HEK293 (cell line): ENCODE data around the gene CAPN1.

ENCODE experiments used
- CTCF ChIA-PET: fragments of 350-600 bp; formaldehyde crosslinking; extraction: SDS; loops from one replicate; lab custom pipeline; 2021; ENCODE audit warnings: antibody characterized with exemption; lab: Yijun Ruan, JAX
- POLR2A ChIA-PET: fragments of 300-600 bp; formaldehyde crosslinking; extraction: SDS; loops from one replicate; lab custom pipeline; 2020; ENCODE audit warnings: antibody characterized with exemption, inconsistent platforms; lab: Yijun Ruan, JAX
- H3K27ac ChIP-seq: fragments of 200-500 bp; sonication (Bioruptor generic); 2 replicates; pipeline ENCODE4 v1.5.1; 2014; ENCODE audit warnings: low read depth, low read length, control low read depth, inconsistent platforms; ENCODE audit errors: extremely low read depth
- H3K36me3 ChIP-seq, 2 experiments: fragments of 200-500 bp in 1 of 2; sonication (Bioruptor generic) in 1 of 2; 1 replicate in 1 of 2; 2 replicates in 1 of 2; pipeline ENCODE4 v1.5.1; 2014 to 2017; ENCODE audit warnings: inconsistent platforms in 2 of 2, low read length in 2 of 2; ENCODE audit not compliant: control insufficient read depth in 2 of 2, insufficient read depth in 1 of 2
- H3K4me1 ChIP-seq: fragments of 200-500 bp; sonication (Bioruptor generic); 2 replicates; pipeline ENCODE4 v1.5.1; 2014; ENCODE audit warnings: mild to moderate bottlenecking, low read length, inconsistent platforms; ENCODE audit not compliant: control insufficient read depth, insufficient read depth
- H3K4me3 ChIP-seq: 2 replicates; pipeline ENCODE4 v1.5.1; 2011; ENCODE audit warnings: low read depth, mild to moderate bottlenecking, control low read depth, low read length, moderate library complexity
- H3K9me3 ChIP-seq: fragments of 200-500 bp; sonication (Bioruptor generic); 2 replicates; pipeline ENCODE4 v1.5.1; 2014; ENCODE audit warnings: low read depth, low read length, inconsistent platforms; ENCODE audit not compliant: control insufficient read depth, insufficient read depth
- MYNN ChIP-seq: fragments of 450-650 bp; formaldehyde crosslinking; IDR thresholded peaks from 2 replicates; pipeline ENCODE4 v1.5.1; 2016; ENCODE audit warnings: missing biosample characterization, missing genetic modification characterization, borderline replicate concordance
- PRDM1 ChIP-seq: fragments of 450-650 bp; formaldehyde crosslinking; IDR thresholded peaks from 2 replicates; pipeline ENCODE4; 2016; ENCODE audit warnings: missing biosample characterization, missing genetic modification characterization
- SALL2 ChIP-seq: fragments of 450-650 bp; formaldehyde crosslinking; IDR thresholded peaks from 2 replicates; pipeline ENCODE4 v1.5.0; 2017; ENCODE audit warnings: missing biosample characterization, mild to moderate bottlenecking, missing genetic modification characterization, borderline replicate concordance
- ZEB2 ChIP-seq: fragments of 450-650 bp; formaldehyde crosslinking; IDR thresholded peaks from 2 replicates; pipeline ENCODE4 v1.5.1; 2016; ENCODE audit warnings: missing biosample characterization, missing genetic modification characterization
- ZFP37 ChIP-seq: fragments of 450-650 bp; formaldehyde crosslinking; IDR thresholded peaks from 2 replicates; pipeline ENCODE4 v1.5.1; 2016; ENCODE audit warnings: missing biosample characterization, missing genetic modification characterization
- ZIC2 ChIP-seq: fragments of 450-650 bp; formaldehyde crosslinking; IDR thresholded peaks from 2 replicates; pipeline ENCODE4 v1.5.1; 2016; ENCODE audit warnings: missing biosample characterization, missing genetic modification characterization
- ZNF112 ChIP-seq: fragments of 450-650 bp; formaldehyde crosslinking; IDR thresholded peaks from 2 replicates; pipeline ENCODE4 v1.5.0; 2017; ENCODE audit warnings: missing biosample characterization, missing genetic modification characterization
- ZNF121 ChIP-seq: fragments of 450-650 bp; formaldehyde crosslinking; IDR thresholded peaks from 2 replicates; pipeline ENCODE4 v1.5.1; 2016; ENCODE audit warnings: missing biosample characterization, missing genetic modification characterization
- ZNF169 ChIP-seq: fragments of 450-650 bp; formaldehyde crosslinking; IDR thresholded peaks from 2 replicates; pipeline ENCODE4 v1.5.1; 2016; ENCODE audit warnings: missing biosample characterization, missing genetic modification characterization
- ZNF202 ChIP-seq: fragments of 450-650 bp; formaldehyde crosslinking; IDR thresholded peaks from 2 replicates; pipeline ENCODE4 v1.5.1; 2016; ENCODE audit warnings: missing biosample characterization, missing genetic modification characterization, borderline replicate concordance
- ZNF274 ChIP-seq, 2 experiments: fragments of 200-500 bp in 1 of 2; fragments of 450-650 bp in 1 of 2; sonication (Bioruptor generic) in 1 of 2; formaldehyde crosslinking in 1 of 2; IDR thresholded peaks; 2 replicates each; pipeline versions ENCODE4 v1.5.1 to v1.6.1; 2014 to 2016; ENCODE audit warnings: borderline replicate concordance in 1 of 2, inconsistent platforms in 1 of 2, low read length in 1 of 2, missing biosample characterization in 1 of 2, missing genetic modification characterization in 1 of 2
- ZNF350 ChIP-seq: fragments of 450-650 bp; formaldehyde crosslinking; IDR thresholded peaks from 2 replicates; pipeline ENCODE4 v1.5.0; 2017; ENCODE audit warnings: missing biosample characterization, mild to moderate bottlenecking, missing genetic modification characterization
- ZNF366 ChIP-seq: fragments of 450-650 bp; formaldehyde crosslinking; conservative IDR thresholded peaks from 2 replicates; pipeline ENCODE4 v1.5.1; 2016; ENCODE audit warnings: missing biosample characterization, missing genetic modification characterization
- ZNF391 ChIP-seq: fragments of 450-650 bp; formaldehyde crosslinking; IDR thresholded peaks from 2 replicates; pipeline ENCODE4 v1.5.1; 2016; ENCODE audit warnings: low read depth, missing biosample characterization, missing genetic modification characterization, borderline replicate concordance
- ZNF394 ChIP-seq: fragments of 450-650 bp; formaldehyde crosslinking; IDR thresholded peaks from 2 replicates; pipeline ENCODE4 v1.5.1; 2016; ENCODE audit warnings: missing biosample characterization, missing genetic modification characterization, mild to moderate bottlenecking, moderate library complexity, borderline replicate concordance
- ZNF501 ChIP-seq: fragments of 450-650 bp; formaldehyde crosslinking; IDR thresholded peaks from 2 replicates; pipeline ENCODE4 v1.5.1; 2016; ENCODE audit warnings: missing biosample characterization, missing genetic modification characterization
- ZNF548 ChIP-seq: fragments of 450-650 bp; formaldehyde crosslinking; IDR thresholded peaks from 2 replicates; pipeline ENCODE4 v1.5.1; 2016; ENCODE audit warnings: missing biosample characterization, missing genetic modification characterization
- ZNF558 ChIP-seq: fragments of 450-650 bp; formaldehyde crosslinking; IDR thresholded peaks from 2 replicates; pipeline ENCODE4 v1.5.1; 2016; ENCODE audit warnings: missing biosample characterization, missing genetic modification characterization
- ZNF571 ChIP-seq: fragments of 450-650 bp; formaldehyde crosslinking; IDR thresholded peaks from 2 replicates; pipeline ENCODE4 v1.5.0; 2017; ENCODE audit warnings: missing biosample characterization, missing genetic modification characterization
- ZNF596 ChIP-seq: fragments of 450-650 bp; IDR thresholded peaks from 2 replicates; pipeline ENCODE4 v1.5.0; 2018; ENCODE audit warnings: missing biosample characterization, mild to moderate bottlenecking, missing genetic modification characterization, moderate library complexity
- ZNF747 ChIP-seq: fragments of 450-650 bp; formaldehyde crosslinking; IDR thresholded peaks from 2 replicates; pipeline ENCODE4 v1.5.1; 2016; ENCODE audit warnings: missing biosample characterization, missing genetic modification characterization
- ZNF776 ChIP-seq: fragments of 450-650 bp; formaldehyde crosslinking; IDR thresholded peaks from 2 replicates; pipeline ENCODE4 v1.5.0; 2017; ENCODE audit warnings: missing biosample characterization, missing genetic modification characterization, borderline replicate concordance
- ZNF837 ChIP-seq: fragments of 450-650 bp; formaldehyde crosslinking; IDR thresholded peaks from 2 replicates; pipeline ENCODE4 v1.5.1; 2016; ENCODE audit warnings: missing biosample characterization, missing genetic modification characterization
- ZNF843 ChIP-seq: fragments of 450-650 bp; formaldehyde crosslinking; IDR thresholded peaks from 2 replicates; pipeline ENCODE4 v1.5.1; 2016; ENCODE audit warnings: missing biosample characterization, missing genetic modification characterization
- TF ChIP-seq, protein P1 (sequence below): fragments of 450-650 bp; formaldehyde crosslinking; IDR thresholded peaks from 2 replicates; pipeline ENCODE4 v1.5.1; 2017; ENCODE audit warnings: missing biosample characterization, missing genetic modification characterization
- TF ChIP-seq, protein P2 (sequence below): fragments of 450-650 bp; formaldehyde crosslinking; IDR thresholded peaks from 2 replicates; pipeline ENCODE4 v1.5.1; 2016; ENCODE audit warnings: missing biosample characterization, missing genetic modification characterization
- TF ChIP-seq, protein P3 (sequence below): fragments of 450-650 bp; formaldehyde crosslinking; IDR thresholded peaks from 2 replicates; pipeline ENCODE4 v1.5.1; 2017; ENCODE audit warnings: missing biosample characterization, missing genetic modification characterization

Gene CAPN1

DNA sequence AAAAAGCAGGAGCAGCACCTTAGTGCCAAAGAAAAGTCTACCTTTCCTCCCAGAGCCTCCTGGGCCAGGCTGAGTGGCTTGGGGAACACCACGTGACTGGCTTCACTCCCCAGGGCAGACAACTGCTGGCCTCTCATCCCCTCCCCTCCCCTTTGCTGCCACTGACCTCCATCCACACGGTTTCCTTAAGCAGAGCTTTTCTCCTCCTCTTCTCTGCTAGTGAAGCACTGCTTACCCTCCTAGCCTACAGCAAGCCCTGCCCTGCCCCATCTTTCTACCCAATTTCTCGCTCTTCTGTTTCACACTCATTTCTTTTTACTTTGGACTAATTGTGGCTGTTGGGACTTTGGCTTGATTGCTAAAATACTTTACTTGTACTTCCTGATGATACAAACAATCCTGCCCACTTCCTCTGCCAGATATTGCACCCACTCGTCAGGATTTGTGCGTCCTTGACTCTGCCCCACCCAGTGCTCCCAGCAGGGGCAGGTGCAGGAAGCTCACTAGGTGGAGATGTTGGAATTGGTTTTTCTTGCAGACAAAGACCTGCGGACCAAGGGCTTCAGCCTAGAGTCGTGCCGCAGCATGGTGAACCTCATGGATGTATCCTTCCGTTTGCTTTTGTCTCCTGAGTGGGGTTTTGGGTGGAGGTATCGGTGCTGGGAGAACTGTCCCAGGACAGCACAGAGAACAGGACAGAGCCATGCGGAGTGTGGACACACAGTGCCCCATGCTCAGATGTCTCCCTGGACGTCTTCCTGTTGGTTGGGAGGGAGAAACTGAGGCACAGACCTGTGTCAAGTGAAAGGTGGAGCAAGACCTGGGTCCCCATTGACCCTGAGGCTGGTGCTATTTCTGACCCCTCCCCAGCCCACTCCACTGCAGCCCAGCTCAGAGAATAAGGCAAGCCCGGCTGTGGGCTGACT, 27.3 kb downstream of the CAPN1 start:
- no peaks in the 10 kb centered on the region for H3K4me1 ChIP-seq
- peaks cover 0 to 64% of the 10 kb centered on the region in 2 experiments; a peak in 1 of 3 replicates for H3K36me3 ChIP-seq
- TF ChIP-seq, protein P1, sequence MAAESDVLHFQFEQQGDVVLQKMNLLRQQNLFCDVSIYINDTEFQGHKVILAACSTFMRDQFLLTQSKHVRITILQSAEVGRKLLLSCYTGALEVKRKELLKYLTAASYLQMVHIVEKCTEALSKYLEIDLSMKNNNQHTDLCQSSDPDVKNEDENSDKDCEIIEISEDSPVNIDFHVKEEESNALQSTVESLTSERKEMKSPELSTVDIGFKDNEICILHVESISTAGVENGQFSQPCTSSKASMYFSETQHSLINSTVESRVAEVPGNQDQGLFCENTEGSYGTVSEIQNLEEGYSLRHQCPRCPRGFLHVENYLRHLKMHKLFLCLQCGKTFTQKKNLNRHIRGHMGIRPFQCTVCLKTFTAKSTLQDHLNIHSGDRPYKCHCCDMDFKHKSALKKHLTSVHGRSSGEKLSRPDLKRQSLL: no peak
- TF ChIP-seq ZNF837 (tag by site-specific recombination) (no peak), ZNF747 (tag by site-specific recombination) (no peak), ZFP37 (tag by site-specific recombination) (no peak), ZNF843 (no peak), ZNF391 (tag by site-specific recombination) (no peak), ZNF548 (tag by site-specific recombination) (no peak), ZNF596 (tag by site-specific recombination) (no peak), SALL2 (tag by site-specific recombination) (no peak), ZNF112 (no peak)
- POLR2A ChIA-PET: no interaction called here
- H3K9me3 ChIP-seq: no peaks in the 10 kb centered on the region
- CTCF ChIA-PET: interaction anchor here (0.6 to 2.2 kb wide), 3 partner anchors 14 to 246 kb away, joined by 3 to 5 read pairs (median 4); no protein-coding TSS in a partner anchor
- H3K4me3 ChIP-seq: no peak overlapping the region
- no peak overlapping the region for H3K27ac ChIP-seq

DNA sequence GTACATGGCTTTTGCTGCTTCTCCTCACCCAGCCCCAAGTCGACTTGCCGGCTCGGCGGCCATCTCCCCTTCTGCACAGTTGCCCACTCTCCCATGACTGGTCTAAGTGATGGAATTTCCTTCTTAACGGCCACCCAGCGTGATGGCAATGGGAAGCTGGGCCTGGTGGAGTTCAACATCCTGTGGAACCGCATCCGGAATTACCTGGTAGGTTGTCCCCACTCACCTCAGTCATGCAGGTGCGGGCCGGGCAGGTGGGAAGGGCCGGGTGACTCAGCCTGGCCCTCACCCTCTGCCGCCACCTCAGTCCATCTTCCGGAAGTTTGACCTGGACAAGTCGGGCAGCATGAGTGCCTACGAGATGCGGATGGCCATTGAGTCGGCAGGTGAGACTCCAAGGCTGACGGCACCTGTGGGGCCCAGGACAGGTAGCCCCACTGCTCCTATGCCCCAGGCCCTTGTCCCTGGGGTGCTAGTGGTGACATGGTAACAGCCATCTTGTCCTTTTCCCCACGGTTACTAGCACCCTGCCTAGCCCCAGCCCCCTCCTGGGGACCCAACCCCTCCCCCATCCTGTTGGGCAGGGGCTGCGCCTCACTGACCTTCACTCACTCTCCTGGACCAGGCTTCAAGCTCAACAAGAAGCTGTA, 28.1 kb downstream of the CAPN1 start:
- H3K4me3 ChIP-seq: no peak overlapping the region
- H3K4me1 ChIP-seq: no peaks in the 10 kb centered on the region
- no peak for TF ChIP-seq ZIC2 (tag by site-specific recombination)
- TF ChIP-seq ZNF501 (tag by site-specific recombination): no peak
- TF ChIP-seq ZNF274 (IDR thresholded peaks at IDR 0.05; ENCODE audit: low read length): no peak
- TF ChIP-seq ZNF274 (tag by site-specific recombination; IDR thresholded peaks at IDR 0.05; ENCODE audit: borderline replicate concordance): no peak
- TF ChIP-seq ZNF169 (tag by site-specific recombination): no peak
- TF ChIP-seq ZNF571: no peak
- no peak for TF ChIP-seq ZNF350 (tag by site-specific recombination)
- TF ChIP-seq ZEB2 (tag by site-specific recombination): no peak
- TF ChIP-seq ZNF394 (tag by site-specific recombination): no peak
- no peak for TF ChIP-seq ZNF121
- H3K36me3 ChIP-seq: peaks cover 0 to 64% of the 10 kb centered on the region in 2 experiments; a peak in 1 of 3 replicates
- H3K9me3 ChIP-seq: no peaks in the 10 kb centered on the region
- ChIA-PET CTCF (interaction anchor here (0.7 to 2.2 kb wide), 2 partner anchors 9 to 41 kb away, joined by 3 to 5 read pairs; no protein-coding TSS in a partner anchor), POLR2A (no interaction called here)
- no peak overlapping the region for H3K27ac ChIP-seq

DNA sequence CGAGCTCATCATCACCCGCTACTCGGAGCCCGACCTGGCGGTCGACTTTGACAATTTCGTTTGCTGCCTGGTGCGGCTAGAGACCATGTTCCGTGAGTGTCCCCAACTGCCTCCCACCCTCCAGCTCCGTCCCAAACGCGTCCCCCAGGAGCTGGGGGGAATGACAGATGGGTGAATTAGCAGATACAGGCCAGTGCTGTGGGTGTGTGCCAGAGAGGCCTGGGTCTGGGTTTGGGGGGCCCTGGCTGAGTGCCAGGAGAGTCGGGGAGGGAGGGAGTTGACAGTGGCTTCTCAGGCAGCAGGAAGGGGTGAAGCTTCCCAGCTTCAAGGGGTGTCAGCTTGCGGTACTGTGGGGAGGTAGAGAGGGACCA, 28.6 kb downstream of the CAPN1 start:
- no peak overlapping the region for H3K4me3 ChIP-seq
- POLR2A ChIA-PET: no interaction called here
- no peaks in the 10 kb centered on the region for H3K9me3 ChIP-seq
- no peak overlapping the region for H3K27ac ChIP-seq
- CTCF ChIA-PET: interaction anchor here (0.7 to 2.2 kb wide), 2 partner anchors 10 to 40 kb away, joined by 3 to 5 read pairs; no protein-coding TSS in a partner anchor
- peaks cover 0 to 60% of the 10 kb centered on the region in 2 experiments; a peak in 1 of 3 replicates for H3K36me3 ChIP-seq
- H3K4me1 ChIP-seq: no peaks in the 10 kb centered on the region
- TF ChIP-seq MYNN (tag by site-specific recombination) (no peak), ZNF571 (no peak), ZNF558 (no peak), ZNF366 (tag by site-specific recombination) (no peak), ZNF202 (tag by site-specific recombination) (no peak), ZNF776 (tag by site-specific recombination) (no peak), PRDM1 (tag by site-specific recombination) (no peak)
- TF ChIP-seq, protein P2, sequence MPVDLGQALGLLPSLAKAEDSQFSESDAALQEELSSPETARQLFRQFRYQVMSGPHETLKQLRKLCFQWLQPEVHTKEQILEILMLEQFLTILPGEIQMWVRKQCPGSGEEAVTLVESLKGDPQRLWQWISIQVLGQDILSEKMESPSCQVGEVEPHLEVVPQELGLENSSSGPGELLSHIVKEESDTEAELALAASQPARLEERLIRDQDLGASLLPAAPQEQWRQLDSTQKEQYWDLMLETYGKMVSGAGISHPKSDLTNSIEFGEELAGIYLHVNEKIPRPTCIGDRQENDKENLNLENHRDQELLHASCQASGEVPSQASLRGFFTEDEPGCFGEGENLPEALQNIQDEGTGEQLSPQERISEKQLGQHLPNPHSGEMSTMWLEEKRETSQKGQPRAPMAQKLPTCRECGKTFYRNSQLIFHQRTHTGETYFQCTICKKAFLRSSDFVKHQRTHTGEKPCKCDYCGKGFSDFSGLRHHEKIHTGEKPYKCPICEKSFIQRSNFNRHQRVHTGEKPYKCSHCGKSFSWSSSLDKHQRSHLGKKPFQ (tag by site-specific recombination): no peak
- TF ChIP-seq, protein P3, sequence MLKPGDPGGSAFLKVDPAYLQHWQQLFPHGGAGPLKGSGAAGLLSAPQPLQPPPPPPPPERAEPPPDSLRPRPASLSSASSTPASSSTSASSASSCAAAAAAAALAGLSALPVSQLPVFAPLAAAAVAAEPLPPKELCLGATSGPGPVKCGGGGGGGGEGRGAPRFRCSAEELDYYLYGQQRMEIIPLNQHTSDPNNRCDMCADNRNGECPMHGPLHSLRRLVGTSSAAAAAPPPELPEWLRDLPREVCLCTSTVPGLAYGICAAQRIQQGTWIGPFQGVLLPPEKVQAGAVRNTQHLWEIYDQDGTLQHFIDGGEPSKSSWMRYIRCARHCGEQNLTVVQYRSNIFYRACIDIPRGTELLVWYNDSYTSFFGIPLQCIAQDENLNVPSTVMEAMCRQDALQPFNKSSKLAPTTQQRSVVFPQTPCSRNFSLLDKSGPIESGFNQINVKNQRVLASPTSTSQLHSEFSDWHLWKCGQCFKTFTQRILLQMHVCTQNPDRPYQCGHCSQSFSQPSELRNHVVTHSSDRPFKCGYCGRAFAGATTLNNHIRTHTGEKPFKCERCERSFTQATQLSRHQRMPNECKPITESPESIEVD (tag by site-specific recombination): no peak
